ENCODE results near the gene NREP. TPM values are rescaled to one million over a fixed set of nuclear protein-coding genes. Genes with fewer than 3 reads are reported as not detected.

NREP gene
- total and polyA plus RNA-seq, 7 experiments from 2014 or later, result 3.5 to 28.7 (median 9.0) TPM

DNA sequence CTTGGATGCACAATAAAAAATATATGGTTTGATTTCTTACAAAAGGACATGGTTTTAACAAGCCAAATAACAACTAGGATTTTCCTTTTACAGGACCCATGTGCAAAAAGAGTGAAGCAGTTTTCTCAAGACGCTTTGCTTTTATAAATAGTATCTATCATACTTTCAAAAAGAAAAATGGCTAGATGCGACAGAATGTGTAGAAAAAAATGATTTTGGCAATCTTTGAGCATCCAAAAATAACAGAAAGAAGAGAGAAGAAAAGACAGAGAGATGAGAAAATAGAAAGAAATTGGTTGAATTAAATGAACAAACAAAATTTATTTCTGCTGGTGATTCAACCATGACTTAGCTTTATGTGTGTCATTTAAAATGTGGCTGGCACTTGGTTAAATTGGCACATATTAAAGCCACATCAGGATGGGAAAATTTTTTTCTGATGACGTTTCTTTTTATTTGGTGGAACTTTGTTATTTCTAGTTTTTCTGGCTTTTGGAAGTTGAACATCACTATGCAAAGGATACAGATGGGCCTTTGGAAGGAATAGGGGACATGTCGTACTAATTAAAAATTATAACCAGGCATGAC is 35.6 kb upstream of the NREP start:
- intact Hi-C loops (cut with micrococcal nuclease), result no loop called here
- no peaks in the 10 kb centered on the region for H3K36me3 Mint-ChIP-seq
- no peaks in the 10 kb centered on the region for H3K36me3 ChIP-seq (ENCODE audit: control insufficient read depth in 2 of 3, insufficient read depth in 3 of 3, low read length in 3 of 3)

GRCh38 chr5:111790295-111790694 is 33.3 kb upstream of the NREP start:
- Histone ChIP-seq H3K36me3 (ENCODE audit: control insufficient read depth in 2 of 3, insufficient read depth in 3 of 3, low read length in 3 of 3) (no peaks in the 10 kb centered on the region), H3K9me3 (ENCODE audit: control insufficient read depth in 2 of 3, low read length in 3 of 3) (no peaks in the 10 kb centered on the region), H3K27ac (ENCODE audit: low read depth, low read length) (no peak overlapping the region), H3K27me3 (ENCODE audit: control insufficient read depth in 2 of 2, insufficient read depth in 2 of 2, low read length in 2 of 2) (no peaks in the 10 kb centered on the region), H3K4me1 (ENCODE audit: control insufficient read depth in 2 of 2, insufficient read depth in 2 of 2, low read length in 2 of 2) (no peaks in the 10 kb centered on the region), H3K4me3 (ENCODE audit: low read length) (no peak overlapping the region)
- CTCF ChIA-PET, result no interaction called here
- H3K4me3 Mint-ChIP-seq, result no peak overlapping the region
- no peaks in the 10 kb centered on the region for H3K4me1 Mint-ChIP-seq
- no peak for DNase-seq
- H3K9me3 Mint-ChIP-seq, result peaks cover 0 to 10% (median 0%) of the 10 kb centered on the region in 11 donors
- POLR2A ChIA-PET, result no interaction called here
- H3K27ac Mint-ChIP-seq, result no peak overlapping the region
- intact Hi-C loops (cut with micrococcal nuclease), result no loop called here
- ATAC-seq, result no peak
- peaks cover 0 to 17% (median 5%) of the 10 kb centered on the region in 5 donors for H3K27me3 Mint-ChIP-seq
- H3K36me3 Mint-ChIP-seq, result no peaks in the 10 kb centered on the region

More for the DNA sequence above, 35.6 kb upstream of the NREP start:
- H3K4me1 ChIP-seq (ENCODE audit: control insufficient read depth in 2 of 2, insufficient read depth in 2 of 2, low read length in 2 of 2), result no peaks in the 10 kb centered on the region
- Mint-ChIP-seq H3K27me3 (peaks cover 0 to 22% (median 4%) of the 10 kb centered on the region in 5 donors), H3K4me1 (peaks cover 0 to 5% (median 0%) of the 10 kb centered on the region in 7 donors), H3K9me3 (peaks cover 0 to 10% (median 3%) of the 10 kb centered on the region in 11 donors), H3K4me3 (no peak overlapping the region), H3K27ac (no peak overlapping the region)
- ChIA-PET POLR2A (no interaction called here), CTCF (no interaction called here)
- H3K9me3 ChIP-seq (ENCODE audit: control insufficient read depth in 2 of 3, low read length in 3 of 3), result no peaks in the 10 kb centered on the region
- H3K27ac ChIP-seq (ENCODE audit: low read depth, low read length), result no peak overlapping the region
- no peak overlapping the region for H3K4me3 ChIP-seq (ENCODE audit: low read length)
- H3K27me3 ChIP-seq (ENCODE audit: control insufficient read depth in 2 of 2, insufficient read depth in 2 of 2, low read length in 2 of 2), result no peaks in the 10 kb centered on the region
- ATAC-seq (no peak), DNase-seq (no peak)

DNA sequence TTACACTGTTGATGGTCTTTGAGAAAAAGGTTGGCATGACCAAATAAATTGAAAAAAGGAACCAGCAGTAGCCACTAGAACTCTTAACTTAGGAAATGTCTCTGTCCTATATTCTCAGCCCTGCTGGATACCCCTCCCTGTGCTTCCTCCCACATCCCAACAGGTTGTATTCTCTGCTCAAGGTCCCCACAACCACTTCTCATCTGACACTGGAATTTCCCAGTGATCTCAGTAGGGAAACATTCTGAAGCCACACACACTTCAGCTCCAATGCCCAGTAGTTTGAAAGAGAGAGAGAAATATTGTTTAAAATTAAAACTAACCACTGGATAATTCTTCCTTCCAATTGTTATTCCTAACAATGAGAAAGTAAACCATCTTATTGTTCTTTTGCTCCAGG is 30.0 kb upstream of the NREP start:
- POLR2A ChIA-PET, result no interaction called here
- no peaks in the 10 kb centered on the region for H3K9me3 Mint-ChIP-seq
- peaks cover 0 to 2% (median 0%) of the 10 kb centered on the region in 7 donors for H3K4me1 Mint-ChIP-seq
- Histone ChIP-seq H3K9me3 (ENCODE audit: control insufficient read depth in 2 of 3, low read length in 3 of 3) (no peaks in the 10 kb centered on the region), H3K27me3 (ENCODE audit: control insufficient read depth in 2 of 2, insufficient read depth in 2 of 2, low read length in 2 of 2) (no peaks in the 10 kb centered on the region), H3K4me3 (ENCODE audit: low read length) (no peak overlapping the region), H3K4me1 (ENCODE audit: control insufficient read depth in 2 of 2, insufficient read depth in 2 of 2, low read length in 2 of 2) (no peaks in the 10 kb centered on the region), H3K36me3 (ENCODE audit: control insufficient read depth in 2 of 3, insufficient read depth in 3 of 3, low read length in 3 of 3) (no peaks in the 10 kb centered on the region), H3K27ac (ENCODE audit: low read depth, low read length) (no peak overlapping the region)
- intact Hi-C loops (cut with micrococcal nuclease), result no loop called here
- no peak overlapping the region for H3K27ac Mint-ChIP-seq
- H3K36me3 Mint-ChIP-seq, result no peaks in the 10 kb centered on the region
- DNase-seq (no peak), ATAC-seq (no peak)
- no peak overlapping the region for H3K4me3 Mint-ChIP-seq
- peaks cover 0 to 19% (median 4%) of the 10 kb centered on the region in 5 donors for H3K27me3 Mint-ChIP-seq
- CTCF ChIA-PET, result no interaction called here

GRCh38 chr5:111784491-111785181 is 27.6 kb upstream of the NREP start:
- H3K4me1 Mint-ChIP-seq, result peaks cover 0 to 3% (median 0%) of the 10 kb centered on the region in 7 donors
- H3K4me3 Mint-ChIP-seq, result no peak overlapping the region
- H3K9me3 ChIP-seq (ENCODE audit: control insufficient read depth in 2 of 3, low read length in 3 of 3), result no peaks in the 10 kb centered on the region
- intact Hi-C loops (cut with micrococcal nuclease), result no loop called here
- no peaks in the 10 kb centered on the region for H3K4me1 ChIP-seq (ENCODE audit: control insufficient read depth in 2 of 2, insufficient read depth in 2 of 2, low read length in 2 of 2)
- H3K27me3 Mint-ChIP-seq, result peaks cover 0 to 27% (median 3%) of the 10 kb centered on the region in 5 donors
- H3K27ac Mint-ChIP-seq, result no peak overlapping the region
- ChIA-PET CTCF (no interaction called here), POLR2A (no interaction called here)
- ATAC-seq (no peak), DNase-seq (no peak)
- no peaks in the 10 kb centered on the region for H3K27me3 ChIP-seq (ENCODE audit: control insufficient read depth in 2 of 2, insufficient read depth in 2 of 2, low read length in 2 of 2)
- H3K36me3 Mint-ChIP-seq, result no peaks in the 10 kb centered on the region
- H3K9me3 Mint-ChIP-seq, result no peaks in the 10 kb centered on the region
- H3K36me3 ChIP-seq (ENCODE audit: control insufficient read depth in 2 of 3, insufficient read depth in 3 of 3, low read length in 3 of 3), result no peaks in the 10 kb centered on the region
- no peak overlapping the region for H3K4me3 ChIP-seq (ENCODE audit: low read length)
- H3K27ac ChIP-seq (ENCODE audit: low read depth, low read length), result no peak overlapping the region

- Histone ChIP-seq H3K27me3 (ENCODE audit: control insufficient read depth in 2 of 2, insufficient read depth in 2 of 2, low read length in 2 of 2) (no peaks in the 10 kb centered on the region), H3K4me1 (ENCODE audit: control insufficient read depth in 2 of 2, insufficient read depth in 2 of 2, low read length in 2 of 2) (no peaks in the 10 kb centered on the region), H3K27ac (ENCODE audit: low read depth, low read length) (no peak overlapping the region), H3K9me3 (ENCODE audit: control insufficient read depth in 2 of 3, low read length in 3 of 3) (no peaks in the 10 kb centered on the region), H3K4me3 (ENCODE audit: low read length) (no peak overlapping the region), H3K36me3 (ENCODE audit: control insufficient read depth in 2 of 3, insufficient read depth in 3 of 3, low read length in 3 of 3) (no peaks in the 10 kb centered on the region)
- Mint-ChIP-seq H3K4me1 (peaks cover 0 to 3% (median 0%) of the 10 kb centered on the region in 7 donors), H3K4me3 (no peak overlapping the region), H3K27ac (no peak overlapping the region), H3K9me3 (no peaks in the 10 kb centered on the region), H3K27me3 (peaks cover 0 to 33% (median 8%) of the 10 kb centered on the region in 5 donors), H3K36me3 (no peaks in the 10 kb centered on the region)
- intact Hi-C loops (cut with micrococcal nuclease), result no loop called here
- ATAC-seq, result no peak
- no peak for DNase-seq
- ChIA-PET POLR2A (no interaction called here), CTCF (no interaction called here)
Observed at GRCh38 chr5:111783537-111783936, 26.5 kb upstream of the NREP start.

DNA sequence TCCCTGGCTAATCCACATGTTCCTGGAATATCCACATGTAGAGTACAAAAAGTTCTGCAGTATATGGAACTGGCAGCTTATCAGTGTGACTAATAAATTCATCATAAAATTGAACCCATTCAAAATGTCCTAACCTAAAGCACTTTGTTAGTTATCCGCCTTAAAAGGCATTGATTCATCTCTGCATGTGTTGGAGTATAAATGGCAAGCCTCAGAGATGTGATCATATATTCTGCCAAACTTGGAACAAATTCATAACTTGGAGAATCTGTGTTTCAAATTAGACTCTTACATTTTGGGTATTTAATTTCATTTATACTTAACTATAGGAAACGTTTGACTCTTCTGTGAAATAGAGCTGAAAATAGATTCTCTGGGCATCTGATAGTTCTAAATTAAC is 25.2 kb upstream of the NREP start:
- no peaks in the 10 kb centered on the region for H3K9me3 ChIP-seq (ENCODE audit: control insufficient read depth in 2 of 3, low read length in 3 of 3)
- H3K36me3 ChIP-seq (ENCODE audit: control insufficient read depth in 2 of 3, insufficient read depth in 3 of 3, low read length in 3 of 3), result no peaks in the 10 kb centered on the region
- no peaks in the 10 kb centered on the region for H3K36me3 Mint-ChIP-seq
- no peak overlapping the region for H3K27ac ChIP-seq (ENCODE audit: low read depth, low read length)
- ChIA-PET CTCF (no interaction called here), POLR2A (no interaction called here)
- H3K4me1 ChIP-seq (ENCODE audit: control insufficient read depth in 2 of 2, insufficient read depth in 2 of 2, low read length in 2 of 2), result no peaks in the 10 kb centered on the region
- no peak overlapping the region for H3K4me3 Mint-ChIP-seq
- ATAC-seq (no peak), DNase-seq (no peak)
- intact Hi-C loops (cut with micrococcal nuclease), result no loop called here
- H3K4me3 ChIP-seq (ENCODE audit: low read length), result no peak overlapping the region
- H3K27ac Mint-ChIP-seq, result no peak overlapping the region
- H3K27me3 Mint-ChIP-seq, result peaks cover 0 to 37% (median 11%) of the 10 kb centered on the region in 5 donors
- H3K9me3 Mint-ChIP-seq, result no peaks in the 10 kb centered on the region
- no peaks in the 10 kb centered on the region for H3K27me3 ChIP-seq (ENCODE audit: control insufficient read depth in 2 of 2, insufficient read depth in 2 of 2, low read length in 2 of 2)
- peaks cover 0 to 3% (median 0%) of the 10 kb centered on the region in 7 donors for H3K4me1 Mint-ChIP-seq

DNA sequence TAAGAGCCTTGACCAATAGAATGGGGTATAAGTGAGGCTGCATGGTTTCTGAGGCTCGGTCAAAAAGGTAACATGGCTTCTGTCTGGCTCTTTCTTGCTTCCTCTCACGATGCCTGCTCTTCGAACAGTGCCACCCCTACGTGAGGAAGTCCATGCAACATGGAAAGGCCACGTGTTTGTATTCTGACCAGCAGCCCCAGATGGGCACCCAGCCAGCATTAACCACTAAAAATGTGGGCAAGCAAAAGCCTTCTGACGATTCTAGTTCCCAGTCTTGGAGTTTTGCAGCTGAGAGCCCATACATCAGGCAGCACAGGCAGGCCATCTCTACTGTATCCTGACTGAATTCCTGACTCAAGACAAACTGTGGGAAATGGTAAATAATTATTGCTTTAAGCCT is 24.2 kb upstream of the NREP start:
- Histone ChIP-seq H3K4me3 (ENCODE audit: low read length) (no peak overlapping the region), H3K36me3 (ENCODE audit: control insufficient read depth in 2 of 3, insufficient read depth in 3 of 3, low read length in 3 of 3) (no peaks in the 10 kb centered on the region), H3K9me3 (ENCODE audit: control insufficient read depth in 2 of 3, low read length in 3 of 3) (no peaks in the 10 kb centered on the region), H3K4me1 (ENCODE audit: control insufficient read depth in 2 of 2, insufficient read depth in 2 of 2, low read length in 2 of 2) (no peaks in the 10 kb centered on the region), H3K27ac (ENCODE audit: low read depth, low read length) (no peak overlapping the region), H3K27me3 (ENCODE audit: control insufficient read depth in 2 of 2, insufficient read depth in 2 of 2, low read length in 2 of 2) (no peaks in the 10 kb centered on the region)
- DNase-seq (no peak), ATAC-seq (no peak)
- H3K27me3 Mint-ChIP-seq, result peaks cover 4 to 40% (median 13%) of the 10 kb centered on the region in 5 donors
- POLR2A ChIA-PET, result no interaction called here
- no peak overlapping the region for H3K27ac Mint-ChIP-seq
- H3K4me1 Mint-ChIP-seq, result peaks cover 0 to 3% (median 0%) of the 10 kb centered on the region in 7 donors
- H3K36me3 Mint-ChIP-seq, result no peaks in the 10 kb centered on the region
- no peaks in the 10 kb centered on the region for H3K9me3 Mint-ChIP-seq
- CTCF ChIA-PET, result no interaction called here
- H3K4me3 Mint-ChIP-seq, result no peak overlapping the region
- intact Hi-C loops (cut with micrococcal nuclease), result no loop called here

Data from naive thymus-derived CD4-positive, alpha-beta T cell (primary cell).